KG1 (cell line): ENCODE data around the gene NPC1.
"Not testable (repeated sequence)": the region's sequence is repeated elsewhere in the genome, so short reads cannot be mapped to it uniquely, and the experiment has no call there.

Experiments used
- DNase-seq: peaks from one replicate; lab custom pipeline; 2025; lab: John Stamatoyannopoulos, UW

NPC1 gene

GRCh38 chr18:23575309-23575651 lies 11.0 kb downstream of the NPC1 start:
- DNase-seq: no peak

GRCh38 chr18:23574611-23575308 lies 11.5 kb downstream of the NPC1 start:
- no peak for DNase-seq

- no peak for DNase-seq
Observed at GRCh38 chr18:23573626-23574431, 12.5 kb downstream of the NPC1 start.

- DNase-seq: no peak
Observed at GRCh38 chr18:23573020-23573419, 13.3 kb downstream of the NPC1 start.

- no peak for DNase-seq
Observed at GRCh38 chr18:23572570-23572969, 13.7 kb downstream of the NPC1 start.

- DNase-seq: no peak
Observed at GRCh38 chr18:23572012-23572411, 14.3 kb downstream of the NPC1 start.

- no peak for DNase-seq
Observed at GRCh38 chr18:23570912-23571504, 15.3 kb downstream of the NPC1 start.

GRCh38 chr18:23569299-23570063 lies 16.8 kb downstream of the NPC1 start:
- no peak for DNase-seq

- DNase-seq: no peak
Observed at GRCh38 chr18:23568281-23569138, 17.8 kb downstream of the NPC1 start.

- DNase-seq: no peak
Observed at GRCh38 chr18:23567671-23568070, 18.6 kb downstream of the NPC1 start.

- no peak for DNase-seq
Observed at GRCh38 chr18:23565916-23566547, 20.3 kb downstream of the NPC1 start.

- DNase-seq: no peak
Observed at GRCh38 chr18:23563377-23564043, 22.8 kb downstream of the NPC1 start.

- DNase-seq: no peak
Observed at GRCh38 chr18:23560186-23560585, 26.1 kb downstream of the NPC1 start.

GRCh38 chr18:23557511-23557910 lies 28.8 kb downstream of the NPC1 start:
- not testable (repeated sequence) for DNase-seq

- DNase-seq: no peak
Observed at GRCh38 chr18:23556145-23556780, 30.0 kb downstream of the NPC1 start.

- no peak for DNase-seq
Observed at GRCh38 chr18:23553887-23554286, 32.4 kb downstream of the NPC1 start.

- no peak for DNase-seq
Observed at GRCh38 chr18:23552505-23552904, 33.8 kb downstream of the NPC1 start.

- no peak for DNase-seq
Observed at GRCh38 chr18:23551978-23552377, 34.3 kb downstream of the NPC1 start.

- no peak for DNase-seq
Observed at GRCh38 chr18:23550898-23551297, 35.4 kb downstream of the NPC1 start.

- DNase-seq: no peak
Observed at GRCh38 chr18:23548719-23549118, 37.6 kb downstream of the NPC1 start.
